Common myeloid progenitor, CD34-positive (primary cell): Measurements from ENCODE around the gene ULK4.
A peak's percentile ranks its signal among the peaks of the same experiment; 100 is the strongest.

Experiments used
- CTCF ChIA-PET: fragments of 350-600 bp; sonication (Branson Sonifier 250); formaldehyde crosslinking; loops from one replicate; lab custom pipeline; 2021; ENCODE audit warnings: antibody characterized with exemption; lab: Charles Lee
- POLR2A ChIA-PET: fragments of 350-600 bp; sonication (Branson Sonifier 250); formaldehyde crosslinking; loops from one replicate; lab custom pipeline; 2021; ENCODE audit warnings: antibody characterized with exemption; lab: Charles Lee
- DNase-seq, 3 donors: peaks; one replicate each; pipeline versions ENCODE4 v3.0.0 to v3.0.0-alpha.2; 2013
- H3K27ac ChIP-seq, 2 experiments: 1 replicate in 1 of 2; 2 replicates in 1 of 2; pipeline ENCODE4 v1.7.0; 2013; ENCODE audit warnings: inconsistent platforms in 2 of 2, low read length in 2 of 2, mild to moderate bottlenecking in 2 of 2, low read depth in 1 of 2, moderate library complexity in 1 of 2; ENCODE audit not compliant: severe bottlenecking in 2 of 2, insufficient read depth in 1 of 2, poor library complexity in 1 of 2
- H3K27me3 ChIP-seq, 5 experiments: replicated peaks in 2 of 5; 1 replicate in 3 of 5; 2 replicates in 2 of 5; pipeline versions ENCODE4 v1.6.1 to v1.7.0; 2013; ENCODE audit warnings: low read length in 4 of 5, mild to moderate bottlenecking in 2 of 5, moderate library complexity in 2 of 5, inconsistent platforms in 1 of 5; ENCODE audit not compliant: insufficient read depth in 5 of 5, control insufficient read depth in 4 of 5
- H3K36me3 ChIP-seq, 4 experiments: 1 replicate in 2 of 4; 2 replicates in 2 of 4; pipeline versions ENCODE4 v1.6.1 to v1.7.0; 2013; ENCODE audit warnings: low read length in 3 of 4, control low read depth in 1 of 4, mild to moderate bottlenecking in 1 of 4; ENCODE audit not compliant: control insufficient read depth in 4 of 4, insufficient read depth in 4 of 4
- H3K4me1 ChIP-seq, 4 experiments: 1 replicate in 3 of 4; 2 replicates in 1 of 4; pipeline versions ENCODE4 v1.6.1 to v1.7.1; 2013; ENCODE audit warnings: low read length in 3 of 4, mild to moderate bottlenecking in 3 of 4, control low read depth in 1 of 4, inconsistent platforms in 1 of 4, moderate library complexity in 1 of 4; ENCODE audit not compliant: control insufficient read depth in 4 of 4, insufficient read depth in 4 of 4; ENCODE audit errors: control extremely low read depth in 1 of 4
- H3K4me3 ChIP-seq, 7 experiments: 1 replicate in 4 of 7; 2 replicates in 3 of 7; pipeline versions ENCODE4 v1.5.1 to v1.7.0; 2013; ENCODE audit warnings: mild to moderate bottlenecking in 7 of 7, low read length in 6 of 7, moderate library complexity in 6 of 7, inconsistent platforms in 2 of 7, low read depth in 2 of 7, control low read depth in 1 of 7; ENCODE audit not compliant: insufficient read depth in 4 of 7, control insufficient read depth in 1 of 7; ENCODE audit errors: extremely low read depth in 1 of 7
- H3K9me3 ChIP-seq, 5 experiments: 1 replicate in 4 of 5; 2 replicates in 1 of 5; pipeline versions ENCODE4 v1.6.1 to v1.7.1; 2013; ENCODE audit warnings: low read length in 4 of 5, mild to moderate bottlenecking in 2 of 5, inconsistent platforms in 1 of 5, low read depth in 1 of 5, moderate library complexity in 1 of 5; ENCODE audit not compliant: control insufficient read depth in 4 of 5, insufficient read depth in 2 of 5; ENCODE audit errors: control extremely low read depth in 1 of 5
- WGBS: methylation state at CpG from one replicate; pipeline ENCODE4 v1.1.5; 2013; ENCODE audit not compliant: insufficient coverage; 5-methylcytosine and 5-hydroxymethylcytosine counted together

Gene ULK4

GRCh38 chr3:41612853-41613252, 349.1 kb downstream of the ULK4 start:
- no peaks in the 10 kb centered on the region for H3K4me1 ChIP-seq
- POLR2A ChIA-PET = no interaction called here
- no peak overlapping the region for H3K4me3 ChIP-seq
- no peaks in the 10 kb centered on the region for H3K27me3 ChIP-seq
- WGBS = 14% methylated on average over 1 of the region's 2 CpGs
- H3K36me3 ChIP-seq = peaks cover 0 to 2% (median under 1%) of the 10 kb centered on the region in 4 experiments
- no peak overlapping the region for H3K27ac ChIP-seq
- CTCF ChIA-PET = interaction anchor here (0.9 kb wide), 1 partner anchor 17 kb away, joined by 3 read pairs; no protein-coding TSS in a partner anchor
- H3K9me3 ChIP-seq = peaks cover 0 to 2% (median 0%) of the 10 kb centered on the region in 5 experiments
- no peak for DNase-seq

GRCh38 chr3:41611008-41611407, 350.9 kb downstream of the ULK4 start:
- H3K4me3 ChIP-seq = no peak overlapping the region
- ChIA-PET CTCF (no interaction called here), POLR2A (no interaction called here)
- no peaks in the 10 kb centered on the region for H3K4me1 ChIP-seq
- peaks cover 0 to 2% (median under 1%) of the 10 kb centered on the region in 4 experiments for H3K36me3 ChIP-seq
- H3K9me3 ChIP-seq = peaks cover 0 to 2% (median 0%) of the 10 kb centered on the region in 5 experiments
- WGBS = 95% methylated on average over 6 of the region's 6 CpGs
- H3K27me3 ChIP-seq = no peaks in the 10 kb centered on the region
- DNase-seq = no peak
- no peak overlapping the region for H3K27ac ChIP-seq

GRCh38 chr3:41608347-41608746, 353.6 kb downstream of the ULK4 start:
- H3K9me3 ChIP-seq = no peaks in the 10 kb centered on the region
- no peak overlapping the region for H3K4me3 ChIP-seq
- H3K27me3 ChIP-seq = no peaks in the 10 kb centered on the region
- no peaks in the 10 kb centered on the region for H3K4me1 ChIP-seq
- ChIA-PET CTCF (no interaction called here), POLR2A (interaction anchor here (0.5 kb wide), 1 partner anchor 33 kb away, joined by 4 read pairs; no protein-coding TSS in a partner anchor)
- DNase-seq = no peak
- no peaks in the 10 kb centered on the region for H3K36me3 ChIP-seq
- no peak overlapping the region for H3K27ac ChIP-seq
- no CpG with 5 or more reads among the region's 1 CpG for WGBS

- ChIA-PET CTCF (interaction anchor here (0.7 kb wide), 1 partner anchor 1089 kb away, joined by 3 read pairs; no protein-coding TSS in a partner anchor), POLR2A (no interaction called here)
- no CpG with 5 or more reads among the region's 1 CpG for WGBS
Observed at GRCh38 chr3:41603807-41604206, 358.1 kb downstream of the ULK4 start.

GRCh38 chr3:41602121-41602520, 359.8 kb downstream of the ULK4 start:
- Histone ChIP-seq H3K9me3 (no peaks in the 10 kb centered on the region), H3K4me1 (no peaks in the 10 kb centered on the region), H3K27me3 (no peaks in the 10 kb centered on the region), H3K4me3 (no peak overlapping the region), H3K27ac (no peak overlapping the region), H3K36me3 (no peaks in the 10 kb centered on the region)
- DNase-seq = no peak
- ChIA-PET CTCF (no interaction called here), POLR2A (no interaction called here)

More at GRCh38 chr3:41603807-41604206, 358.1 kb downstream of the ULK4 start:
- H3K36me3 ChIP-seq = no peaks in the 10 kb centered on the region
- no peaks in the 10 kb centered on the region for H3K4me1 ChIP-seq
- H3K27ac ChIP-seq = no peak overlapping the region
- DNase-seq = no peak
- no peak overlapping the region for H3K4me3 ChIP-seq
- no peaks in the 10 kb centered on the region for H3K9me3 ChIP-seq
- H3K27me3 ChIP-seq = no peaks in the 10 kb centered on the region

- H3K9me3 ChIP-seq = no peaks in the 10 kb centered on the region
- no peak overlapping the region for H3K4me3 ChIP-seq
- ChIA-PET POLR2A (no interaction called here), CTCF (no interaction called here)
- H3K36me3 ChIP-seq = no peaks in the 10 kb centered on the region
- no peak overlapping the region for H3K27ac ChIP-seq
- H3K4me1 ChIP-seq = no peaks in the 10 kb centered on the region
- no peaks in the 10 kb centered on the region for H3K27me3 ChIP-seq
- peak in 2 of 3 donors; percentile 6 to 12 for DNase-seq
- no CpG with 5 or more reads among the region's 1 CpG for WGBS
Observed at GRCh38 chr3:41601404-41601987, 360.4 kb downstream of the ULK4 start.

- H3K4me1 ChIP-seq = no peaks in the 10 kb centered on the region
- no peak overlapping the region for H3K4me3 ChIP-seq
- 100% methylated on average over 2 of the region's 2 CpGs for WGBS
- H3K36me3 ChIP-seq = no peaks in the 10 kb centered on the region
- POLR2A ChIA-PET = no interaction called here
- H3K27ac ChIP-seq = no peak overlapping the region
- DNase-seq = no peak
- CTCF ChIA-PET = no interaction called here
- H3K9me3 ChIP-seq = no peaks in the 10 kb centered on the region
- no peaks in the 10 kb centered on the region for H3K27me3 ChIP-seq
Observed at GRCh38 chr3:41600616-41601015, 361.3 kb downstream of the ULK4 start.
